NCI-H2171 (cell line): ENCODE measurements around the gene AHSP.
"Not testable (repeated sequence)": the region's sequence is repeated elsewhere in the genome, so short reads cannot be mapped to it uniquely, and the experiment has no call there.

ENCODE experiments used
- DNase-seq: peaks from one replicate; lab custom pipeline; 2025; lab: John Stamatoyannopoulos, UW

The AHSP gene

GRCh38 chr16:31532120-31532519 lies 4.4 kb downstream of the AHSP start:
- no peak for DNase-seq

- DNase-seq = no peak
Measured at GRCh38 chr16:31532896-31533295, 5.2 kb downstream of the AHSP start.

- no peak for DNase-seq
Measured at GRCh38 chr16:31535737-31536136, 8.0 kb downstream of the AHSP start.

GRCh38 chr16:31536804-31537361 lies 9.2 kb downstream of the AHSP start:
- no peak for DNase-seq

GRCh38 chr16:31537362-31538242 lies 9.9 kb downstream of the AHSP start:
- DNase-seq = no peak

GRCh38 chr16:31538243-31538598 lies 10.5 kb downstream of the AHSP start:
- not testable (repeated sequence) for DNase-seq

GRCh38 chr16:31539762-31540161 lies 12.1 kb downstream of the AHSP start:
- DNase-seq = not testable (repeated sequence)

GRCh38 chr16:31542763-31543162 lies 15.1 kb downstream of the AHSP start:
- DNase-seq = no peak

GRCh38 chr16:31561426-31562233 lies 33.9 kb downstream of the AHSP start:
- DNase-seq = no peak

- no peak for DNase-seq
Measured at GRCh38 chr16:31568577-31569359, 41.1 kb downstream of the AHSP start.

GRCh38 chr16:31569360-31569717 lies 41.6 kb downstream of the AHSP start:
- DNase-seq = no peak

GRCh38 chr16:31572821-31573220 lies 45.1 kb downstream of the AHSP start:
- no peak for DNase-seq

- DNase-seq = not testable (repeated sequence)
Measured at GRCh38 chr16:31574159-31574558, 46.5 kb downstream of the AHSP start.

GRCh38 chr16:31577411-31577810 lies 49.7 kb downstream of the AHSP start:
- no peak for DNase-seq
